ENCODE results near the gene MAP2K5.

- TF ChIP-seq CTCF (IDR thresholded peaks at IDR 0.05), result no peak
- no peak for TF ChIP-seq ZFX (IDR thresholded peaks at IDR 0.05; ENCODE audit: borderline replicate concordance)
These were observed 235.3 kb downstream of the MAP2K5 start for GRCh38 chr15:67777773-67778172.
